Vagina (tissue), 2 donors: ENCODE data around the gene MFSD12.

Experiments used
- POLR2A ChIP-seq, 2 donors: fragments of 450-650 bp; IDR thresholded peaks; one replicate each; pipeline ENCODE4 v1.6.1; 2017; ENCODE audit warnings: antibody characterized with exemption in 2 of 2, mild to moderate bottlenecking in 2 of 2, moderate library complexity in 2 of 2
- TF ChIP-seq, protein P1 (sequence below), 3 experiments: fragments of 450-650 bp in 2 of 3; fragments of 200-600 bp in 1 of 3; sonication (generic) in 1 of 3; IDR thresholded peaks; one replicate each; pipeline ENCODE4 v1.5.1; 2017 to 2019; ENCODE audit warnings: antibody characterized with exemption in 3 of 3, mild to moderate bottlenecking in 2 of 3, moderate library complexity in 2 of 3

DNA sequence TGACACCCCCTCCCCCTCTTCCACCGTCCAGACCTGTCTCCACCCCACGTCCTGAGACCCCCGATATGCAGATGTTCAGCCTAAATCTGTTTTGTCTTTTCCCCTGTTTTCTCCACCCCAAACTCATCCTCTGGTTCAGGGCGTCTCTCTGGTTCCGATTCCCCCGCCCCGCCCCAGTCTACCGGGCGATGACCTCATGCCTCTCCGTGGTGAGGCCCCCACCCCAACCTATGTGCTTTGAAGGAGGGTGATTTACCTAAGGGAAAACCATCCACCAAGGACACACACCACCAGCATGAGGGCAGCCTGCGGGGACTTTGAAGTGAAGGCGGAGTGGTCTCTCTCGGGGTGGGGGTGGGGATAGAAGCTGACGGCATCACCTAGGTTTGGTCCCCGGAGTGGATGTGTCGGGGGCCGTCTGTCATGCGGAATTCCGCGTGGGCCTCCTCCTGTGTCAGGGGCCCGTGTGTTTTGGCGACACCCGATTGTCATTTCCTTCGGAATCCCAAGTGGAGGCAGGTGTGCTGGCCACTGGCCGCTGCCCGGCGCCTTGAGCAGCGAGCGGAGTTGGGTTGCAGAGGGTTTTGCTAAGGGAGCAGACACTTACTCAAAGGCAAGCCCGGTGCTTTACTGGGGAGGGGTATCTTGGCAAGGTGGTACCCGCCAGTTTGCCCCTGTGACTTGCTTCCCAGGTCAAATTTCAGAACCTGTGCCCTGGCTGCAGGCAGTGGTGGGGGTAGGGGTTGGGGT is 49.8 kb downstream of the MFSD12 start:
- TF ChIP-seq POLR2A (IDR thresholded peaks at IDR 0.05), result no peak
- TF ChIP-seq, protein P1, sequence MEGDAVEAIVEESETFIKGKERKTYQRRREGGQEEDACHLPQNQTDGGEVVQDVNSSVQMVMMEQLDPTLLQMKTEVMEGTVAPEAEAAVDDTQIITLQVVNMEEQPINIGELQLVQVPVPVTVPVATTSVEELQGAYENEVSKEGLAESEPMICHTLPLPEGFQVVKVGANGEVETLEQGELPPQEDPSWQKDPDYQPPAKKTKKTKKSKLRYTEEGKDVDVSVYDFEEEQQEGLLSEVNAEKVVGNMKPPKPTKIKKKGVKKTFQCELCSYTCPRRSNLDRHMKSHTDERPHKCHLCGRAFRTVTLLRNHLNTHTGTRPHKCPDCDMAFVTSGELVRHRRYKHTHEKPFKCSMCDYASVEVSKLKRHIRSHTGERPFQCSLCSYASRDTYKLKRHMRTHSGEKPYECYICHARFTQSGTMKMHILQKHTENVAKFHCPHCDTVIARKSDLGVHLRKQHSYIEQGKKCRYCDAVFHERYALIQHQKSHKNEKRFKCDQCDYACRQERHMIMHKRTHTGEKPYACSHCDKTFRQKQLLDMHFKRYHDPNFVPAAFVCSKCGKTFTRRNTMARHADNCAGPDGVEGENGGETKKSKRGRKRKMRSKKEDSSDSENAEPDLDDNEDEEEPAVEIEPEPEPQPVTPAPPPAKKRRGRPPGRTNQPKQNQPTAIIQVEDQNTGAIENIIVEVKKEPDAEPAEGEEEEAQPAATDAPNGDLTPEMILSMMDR (IDR thresholded peaks at IDR 0.05), result no peak
